ENCODE data around the gene RAB11A.

RAB11A gene

DNA sequence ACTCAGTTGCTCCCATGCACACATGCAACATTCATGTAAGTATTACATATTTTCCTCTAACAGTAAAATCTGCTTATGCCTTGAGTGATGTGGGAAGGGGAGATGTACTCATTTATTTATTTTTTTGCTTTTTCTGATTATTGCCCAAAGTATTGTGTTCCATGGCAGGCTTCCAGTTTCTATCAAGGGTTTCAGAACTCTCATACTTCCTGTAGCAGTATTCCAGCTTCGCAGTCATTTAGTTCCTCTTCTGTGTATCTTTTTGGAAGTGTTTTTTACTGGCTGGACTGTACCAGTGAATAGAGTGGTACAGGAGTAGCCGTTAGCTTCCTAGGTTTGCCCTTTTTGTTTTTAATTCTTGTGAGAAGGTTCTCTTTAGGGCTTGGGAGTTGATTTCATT, 26.9 kb downstream of the RAB11A start:
- TF ChIP-seq, protein P1, sequence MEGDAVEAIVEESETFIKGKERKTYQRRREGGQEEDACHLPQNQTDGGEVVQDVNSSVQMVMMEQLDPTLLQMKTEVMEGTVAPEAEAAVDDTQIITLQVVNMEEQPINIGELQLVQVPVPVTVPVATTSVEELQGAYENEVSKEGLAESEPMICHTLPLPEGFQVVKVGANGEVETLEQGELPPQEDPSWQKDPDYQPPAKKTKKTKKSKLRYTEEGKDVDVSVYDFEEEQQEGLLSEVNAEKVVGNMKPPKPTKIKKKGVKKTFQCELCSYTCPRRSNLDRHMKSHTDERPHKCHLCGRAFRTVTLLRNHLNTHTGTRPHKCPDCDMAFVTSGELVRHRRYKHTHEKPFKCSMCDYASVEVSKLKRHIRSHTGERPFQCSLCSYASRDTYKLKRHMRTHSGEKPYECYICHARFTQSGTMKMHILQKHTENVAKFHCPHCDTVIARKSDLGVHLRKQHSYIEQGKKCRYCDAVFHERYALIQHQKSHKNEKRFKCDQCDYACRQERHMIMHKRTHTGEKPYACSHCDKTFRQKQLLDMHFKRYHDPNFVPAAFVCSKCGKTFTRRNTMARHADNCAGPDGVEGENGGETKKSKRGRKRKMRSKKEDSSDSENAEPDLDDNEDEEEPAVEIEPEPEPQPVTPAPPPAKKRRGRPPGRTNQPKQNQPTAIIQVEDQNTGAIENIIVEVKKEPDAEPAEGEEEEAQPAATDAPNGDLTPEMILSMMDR (IDR thresholded peaks at IDR 0.05; ENCODE audit: extremely low read depth, missing control alignments), result no peak
- no peak for DNase-seq (ENCODE audit: low spot score)

DNA sequence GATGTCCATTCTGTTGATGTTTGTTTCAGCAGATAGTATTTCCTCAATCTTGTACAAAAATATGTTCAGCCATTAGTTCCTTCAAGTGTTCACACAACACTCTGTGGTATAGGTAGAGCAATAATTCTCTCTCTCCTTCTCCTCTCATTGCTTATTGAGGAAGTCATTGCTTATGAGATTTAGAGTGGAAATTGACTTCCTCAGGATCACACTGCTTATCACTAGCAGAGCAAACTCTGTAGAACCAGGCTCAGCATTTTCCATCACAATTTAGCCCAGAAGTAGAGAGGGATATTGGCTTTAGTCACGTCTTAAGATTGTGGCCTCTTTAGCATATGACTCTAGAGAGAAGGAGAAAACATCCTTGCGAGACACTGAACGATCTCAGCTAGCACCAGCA, 31.2 kb downstream of the RAB11A start:
- TF ChIP-seq, protein P1 (IDR thresholded peaks at IDR 0.05; ENCODE audit: extremely low read depth, missing control alignments), result no peak
- DNase-seq (ENCODE audit: low spot score), result no peak

DNA sequence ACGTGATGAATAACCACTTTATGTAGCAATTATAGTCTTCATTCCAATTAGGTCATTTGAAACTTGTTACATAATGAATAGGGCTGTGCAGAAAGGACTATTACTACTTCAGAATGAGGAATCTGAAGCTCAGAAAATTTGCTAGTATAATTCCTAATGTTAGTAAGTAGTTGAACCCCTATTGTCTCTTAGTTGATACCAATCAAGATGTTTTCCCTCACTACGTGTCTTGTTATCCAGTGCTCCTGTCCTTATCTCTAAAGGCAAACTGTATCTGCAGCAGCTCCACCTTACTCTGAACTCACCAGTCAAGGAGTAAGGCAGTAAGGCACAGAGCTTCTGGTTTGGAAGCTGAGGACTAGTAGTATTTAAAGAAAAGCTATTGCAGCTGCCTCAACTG, 32.0 kb downstream of the RAB11A start:
- no peak for DNase-seq (ENCODE audit: low spot score)
- TF ChIP-seq, protein P1 (IDR thresholded peaks at IDR 0.05; ENCODE audit: extremely low read depth, missing control alignments), result no peak

DNA sequence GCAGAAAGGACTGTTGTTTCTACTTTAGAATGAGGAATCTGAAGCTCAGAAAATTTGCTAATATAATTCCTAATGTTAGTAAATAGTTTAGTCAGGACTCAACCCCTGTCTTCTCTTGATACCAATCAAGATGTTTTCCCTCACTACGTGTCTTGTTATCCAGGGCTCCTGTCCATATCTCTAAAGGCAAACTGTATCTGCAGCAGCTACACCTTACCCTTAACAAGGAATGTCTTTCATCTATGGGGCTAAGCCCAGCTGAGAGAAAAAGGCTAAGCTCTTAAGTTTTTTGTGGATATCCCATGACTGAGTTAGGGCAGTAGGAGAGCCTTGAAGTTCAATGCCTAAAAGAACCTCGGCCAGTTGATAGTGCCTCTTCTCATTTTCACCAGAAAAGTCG, 32.5 kb downstream of the RAB11A start:
- TF ChIP-seq, protein P1 (IDR thresholded peaks at IDR 0.05; ENCODE audit: extremely low read depth, missing control alignments), result no peak
- no peak for DNase-seq (ENCODE audit: low spot score)

DNA sequence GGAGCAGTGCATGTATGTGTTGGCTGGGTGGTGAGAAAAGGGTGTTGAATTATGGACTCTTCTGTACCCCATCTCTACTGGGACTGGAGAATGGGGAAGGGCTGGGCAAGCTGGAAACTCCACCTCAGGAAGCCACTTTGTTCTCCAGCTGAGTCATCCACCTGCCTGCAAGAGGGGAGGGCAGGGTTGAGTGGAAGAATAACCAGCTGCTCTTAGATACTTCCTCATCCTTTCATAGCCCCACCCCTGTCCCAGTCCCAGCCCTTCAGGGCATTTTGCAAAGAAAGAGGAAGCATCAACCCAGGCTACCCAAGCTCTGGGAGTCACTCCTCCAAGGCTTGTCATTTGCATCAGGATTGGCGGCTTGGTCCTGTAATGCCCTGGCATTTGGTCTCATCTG, 33.1 kb downstream of the RAB11A start:
- TF ChIP-seq, protein P1 (IDR thresholded peaks at IDR 0.05; ENCODE audit: extremely low read depth, missing control alignments), result no peak
- peak; percentile 55 for DNase-seq (ENCODE audit: low spot score)

DNA sequence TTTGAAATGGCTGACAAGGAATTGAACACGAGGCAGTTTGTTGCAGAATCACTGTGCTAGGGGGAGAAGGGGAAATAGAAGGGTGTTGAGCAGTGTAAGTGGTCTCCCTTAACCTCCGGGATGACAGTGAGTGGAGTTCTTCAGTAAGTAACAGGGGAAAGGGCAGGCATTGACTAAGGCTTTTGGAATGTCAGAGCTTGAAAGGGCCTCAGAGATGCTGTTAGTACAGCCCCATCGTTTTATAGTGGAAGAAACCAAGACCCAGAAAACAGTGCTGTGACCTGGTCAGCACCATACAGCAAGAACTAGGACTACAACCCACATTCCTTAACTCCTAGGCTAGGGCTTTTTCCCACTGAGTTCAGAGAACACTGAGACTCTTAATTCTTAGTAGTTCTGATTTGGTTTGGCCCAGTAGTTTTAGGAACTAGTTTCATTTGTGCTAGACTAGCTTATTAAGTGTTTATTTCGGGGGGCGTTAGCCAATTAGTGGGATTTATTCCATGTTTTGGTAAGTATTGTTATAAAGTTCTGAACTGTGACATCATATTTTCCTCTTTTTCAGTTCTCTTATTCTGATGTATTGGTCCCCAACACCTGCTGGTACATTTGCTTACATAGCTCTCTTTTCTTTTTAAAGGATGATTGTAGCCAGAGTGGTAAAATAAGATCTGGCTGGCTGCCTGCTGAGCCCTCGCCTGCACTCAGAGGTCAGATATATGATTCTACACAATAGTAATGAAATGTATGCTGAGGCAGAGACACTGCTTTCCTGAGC, 34.2 kb downstream of the RAB11A start:
- DNase-seq (ENCODE audit: low spot score), result no peak
- TF ChIP-seq, protein P1 (IDR thresholded peaks at IDR 0.05; ENCODE audit: extremely low read depth, missing control alignments), result no peak

DNA sequence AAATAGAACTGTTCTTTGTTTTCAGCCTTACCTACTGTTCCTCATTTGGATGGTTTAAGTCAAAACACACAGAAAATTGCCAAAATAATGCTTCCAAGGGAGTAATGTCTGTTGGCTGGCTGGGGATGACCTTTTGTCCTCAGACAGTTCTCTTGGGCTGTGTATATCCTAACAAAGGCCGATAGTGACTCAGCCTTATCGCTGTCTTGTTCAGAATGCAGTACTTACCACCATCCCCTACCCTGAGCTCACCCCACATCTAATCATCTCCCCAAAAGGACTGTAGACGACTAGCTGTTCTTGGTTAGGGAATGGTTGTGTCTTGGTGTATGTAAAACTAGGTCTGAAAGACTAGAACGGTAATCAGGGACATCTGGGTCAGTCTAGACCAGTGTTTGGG, 35.0 kb downstream of the RAB11A start:
- TF ChIP-seq, protein P1 (IDR thresholded peaks at IDR 0.05; ENCODE audit: extremely low read depth, missing control alignments), result no peak
- DNase-seq (ENCODE audit: low spot score), result no peak
